HEK293 (cell line): ENCODE measurements around the gene HSPB3.

Source experiments
- SETDB1 ChIP-seq: IDR thresholded peaks from one replicate; pipeline ENCODE4 v1.6.1; 2017; ENCODE audit warnings: mild to moderate bottlenecking, low read length, moderate library complexity, mixed read lengths; ENCODE audit not compliant: insufficient read length
- ZNF157 ChIP-seq: fragments of 450-650 bp; formaldehyde crosslinking; IDR thresholded peaks from 2 replicates; pipeline ENCODE4 v1.5.1; 2016; ENCODE audit warnings: missing biosample characterization, missing genetic modification characterization
- TF ChIP-seq, protein P1 (sequence below): fragments of 450-650 bp; formaldehyde crosslinking; IDR thresholded peaks from 2 replicates; pipeline ENCODE4 v1.5.1; 2016; ENCODE audit warnings: missing biosample characterization, missing genetic modification characterization

DNA sequence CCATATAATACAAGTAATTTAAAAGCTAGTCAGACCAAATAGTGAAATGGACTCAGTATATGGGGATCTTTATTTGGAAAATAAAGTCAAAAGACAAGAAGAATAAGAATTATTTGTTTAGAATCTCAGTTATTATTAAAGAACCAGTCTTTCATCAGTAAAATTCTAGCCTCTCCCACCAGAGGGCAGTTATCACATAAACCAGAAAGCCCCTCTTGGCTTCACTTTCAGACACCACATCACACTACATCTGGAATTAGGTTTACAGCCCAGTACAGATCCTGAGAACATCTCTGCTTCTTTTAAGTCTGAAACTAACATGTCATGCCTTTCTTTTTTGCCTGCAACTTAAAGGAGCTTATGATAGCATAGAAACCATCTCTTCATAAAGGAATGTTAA, 12.2 kb upstream of the HSPB3 start:
- TF ChIP-seq, protein P1, sequence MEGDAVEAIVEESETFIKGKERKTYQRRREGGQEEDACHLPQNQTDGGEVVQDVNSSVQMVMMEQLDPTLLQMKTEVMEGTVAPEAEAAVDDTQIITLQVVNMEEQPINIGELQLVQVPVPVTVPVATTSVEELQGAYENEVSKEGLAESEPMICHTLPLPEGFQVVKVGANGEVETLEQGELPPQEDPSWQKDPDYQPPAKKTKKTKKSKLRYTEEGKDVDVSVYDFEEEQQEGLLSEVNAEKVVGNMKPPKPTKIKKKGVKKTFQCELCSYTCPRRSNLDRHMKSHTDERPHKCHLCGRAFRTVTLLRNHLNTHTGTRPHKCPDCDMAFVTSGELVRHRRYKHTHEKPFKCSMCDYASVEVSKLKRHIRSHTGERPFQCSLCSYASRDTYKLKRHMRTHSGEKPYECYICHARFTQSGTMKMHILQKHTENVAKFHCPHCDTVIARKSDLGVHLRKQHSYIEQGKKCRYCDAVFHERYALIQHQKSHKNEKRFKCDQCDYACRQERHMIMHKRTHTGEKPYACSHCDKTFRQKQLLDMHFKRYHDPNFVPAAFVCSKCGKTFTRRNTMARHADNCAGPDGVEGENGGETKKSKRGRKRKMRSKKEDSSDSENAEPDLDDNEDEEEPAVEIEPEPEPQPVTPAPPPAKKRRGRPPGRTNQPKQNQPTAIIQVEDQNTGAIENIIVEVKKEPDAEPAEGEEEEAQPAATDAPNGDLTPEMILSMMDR: 0 out of 2 replicates have a peak, but pooled peaks have one; percentile 20
- TF ChIP-seq ZNF157 (tag by site-specific recombination) (no peak), SETDB1 (no peak)
